Measurements from ENCODE around the gene SORBS2.

GRCh38 chr4:185716577-185717376, 95.2 kb downstream of the SORBS2 start:
- TF ChIP-seq EZH2phosphoT487 (IDR thresholded peaks at IDR 0.05; ENCODE audit: insufficient read depth, low read depth) (no peak), EZH2 (IDR thresholded peaks at IDR 0.05; ENCODE audit: insufficient read depth, poor library complexity, severe bottlenecking) (no peak)

Measured in GM23248 (cell line).